Mucosa of descending colon (tissue), 3 donors: ENCODE data around the gene IMPA2. TPM values are rescaled to one million over a fixed set of nuclear protein-coding genes. Genes with fewer than 3 reads are reported as not detected.
A peak's percentile ranks its signal among the peaks of the same experiment; 100 is the strongest.
"Not testable (repeated sequence)": the region's sequence is repeated elsewhere in the genome, so short reads cannot be mapped to it uniquely, and the experiment has no call there.

Experiments used
- ATAC-seq: fragments of 200-7000 bp; cut with Tn5 transposase; one replicate; pipeline ENCODE4 v1.9.1; 2020; ENCODE audit warnings: mild to moderate bottlenecking, moderate library complexity
- DNase-seq, 3 donors: peaks; one replicate each; pipeline ENCODE4 v3.0.0-alpha.2; 2020
- H3K36me3 ChIP-seq: fragments of 200-600 bp; one replicate; pipeline ENCODE4 v1.8.0; 2021; ENCODE audit warnings: low read depth, mild to moderate bottlenecking
- H3K4me1 ChIP-seq: fragments of 200-600 bp; one replicate; pipeline ENCODE4 v1.8.0; 2021; ENCODE audit warnings: low read depth, mild to moderate bottlenecking
- H3K4me3 ChIP-seq: fragments of 200-600 bp; one replicate; pipeline ENCODE4 v1.8.0; 2021; ENCODE audit warnings: mild to moderate bottlenecking
- H3K9me3 ChIP-seq: fragments of 200-600 bp; one replicate; pipeline ENCODE4 v1.8.0; 2021; ENCODE audit warnings: mild to moderate bottlenecking
- CTCF ChIP-seq: fragments of 200-600 bp; IDR thresholded peaks from one replicate; pipeline ENCODE4 v1.8.0; 2022; ENCODE audit warnings: antibody characterized with exemption, mild to moderate bottlenecking
- intact Hi-C, 2 donors: fragments of 100-400 bp; cut with DNase I in 1 of 2; cut with micrococcal nuclease in 1 of 2; formaldehyde crosslinking; loops; one replicate each; pipeline versions ENCODE4 v1.11.0 to v1.11.1; 2022; cut with DNase I, micrococcal nuclease
- total RNA-seq, 3 donors: library from RNA; stranded (reverse); fragmentation: NEBNext Ultra II Directional in 2 of 3; extraction: Animal tissue kit (Norgen Biotek cat#: 25700) in 2 of 3; gene quantifications; one replicate each; pipeline versions ENCODE4 v1.2.1 to v1.2.4, GENCODE V29; 2021 to 2023
- donor health status: DM: no; HTN: no; CAD: no; lungs with moderate emphysema.
- donor health status: DM: no; HTN: no; CAD: no.
- donor health status: DM: no; HTN: yes; CAD: no.

IMPA2 gene
- total RNA-seq, 3 donors from 2014 or later = 58.0 to 152 (median 117) TPM

- H3K4me1 ChIP-seq = peaks cover 19% of the 10 kb centered on the region
- ATAC-seq (no peak), DNase-seq (no peak)
- intact Hi-C loops = no loop called here
- H3K36me3 ChIP-seq = no peaks in the 10 kb centered on the region
- no peaks in the 10 kb centered on the region for H3K9me3 ChIP-seq
- H3K4me3 ChIP-seq = no peak overlapping the region
- no peak for TF ChIP-seq CTCF
Observed at GRCh38 chr18:11944252-11944651, 37.1 kb upstream of the IMPA2 start.

- ATAC-seq (no peak), DNase-seq (no peak)
- Histone ChIP-seq H3K36me3 (no peaks in the 10 kb centered on the region), H3K4me1 (peaks cover 19% of the 10 kb centered on the region), H3K4me3 (no peak overlapping the region), H3K9me3 (no peaks in the 10 kb centered on the region)
- TF ChIP-seq CTCF = no peak
- intact Hi-C loops = no loop called here
Observed at GRCh38 chr18:11944786-11945185, 36.5 kb upstream of the IMPA2 start.

GRCh38 chr18:11945834-11946659 is 35.3 kb upstream of the IMPA2 start:
- H3K4me3 ChIP-seq, DNase-seq, H3K36me3 ChIP-seq, H3K9me3 ChIP-seq, intact Hi-C loops, ATAC-seq: not testable (repeated sequence)
- H3K4me1 ChIP-seq = peaks cover 19% of the 10 kb centered on the region

GRCh38 chr18:11946756-11947155 is 34.6 kb upstream of the IMPA2 start:
- Histone ChIP-seq H3K36me3 (no peaks in the 10 kb centered on the region), H3K4me1 (peaks cover 19% of the 10 kb centered on the region), H3K9me3 (no peaks in the 10 kb centered on the region), H3K4me3 (no peak overlapping the region)
- TF ChIP-seq CTCF = no peak
- ATAC-seq (peak; percentile 26), DNase-seq (peak in 1 of 3 donors; percentile 31)
- intact Hi-C loops = no loop called here

- Histone ChIP-seq H3K9me3 (no peaks in the 10 kb centered on the region), H3K4me3 (no peak overlapping the region), H3K4me1 (peaks cover 19% of the 10 kb centered on the region), H3K36me3 (no peaks in the 10 kb centered on the region)
- peak; percentile 97 for ATAC-seq
- DNase-seq = peak; percentile 88 to 94 (median 94)
- intact Hi-C loops = no loop called here
- TF ChIP-seq CTCF = no peak
Observed at GRCh38 chr18:11947214-11948191, 33.8 kb upstream of the IMPA2 start.
